ENCODE results near the gene R3HDM2.
"Not testable (repeated sequence)": the region's sequence is repeated elsewhere in the genome, so short reads cannot be mapped to it uniquely, and the experiment has no call there.

The R3HDM2 gene

GRCh38 chr12:57446292-57446960, 15.6 kb upstream of the R3HDM2 start:
- H3K27me3 ChIP-seq (ENCODE audit: control insufficient read depth, insufficient read depth, low read length), result no peaks in the 10 kb centered on the region
- no peaks in the 10 kb centered on the region for H3K4me1 ChIP-seq (ENCODE audit: control insufficient read depth, low read depth, low read length)
- no peak overlapping the region for H3K9ac ChIP-seq (ENCODE audit: low read length)
- H3K4me3 ChIP-seq (ENCODE audit: low read length), result no peak overlapping the region
- no peaks in the 10 kb centered on the region for H3K36me3 ChIP-seq (ENCODE audit: control insufficient read depth, low read depth, low read length)
- no peaks in the 10 kb centered on the region for H3K9me3 ChIP-seq (ENCODE audit: control insufficient read depth, low read depth, low read length)
- no peak overlapping the region for H3K27ac ChIP-seq (ENCODE audit: low read length)

- Histone ChIP-seq H3K27me3 (ENCODE audit: control insufficient read depth, insufficient read depth, low read length) (no peaks in the 10 kb centered on the region), H3K27ac (ENCODE audit: low read length) (no peak overlapping the region), H3K36me3 (ENCODE audit: control insufficient read depth, low read depth, low read length) (no peaks in the 10 kb centered on the region), H3K4me3 (ENCODE audit: low read length) (no peak overlapping the region), H3K9me3 (ENCODE audit: control insufficient read depth, low read depth, low read length) (no peaks in the 10 kb centered on the region), H3K4me1 (ENCODE audit: control insufficient read depth, low read depth, low read length) (no peaks in the 10 kb centered on the region), H3K9ac (ENCODE audit: low read length) (no peak overlapping the region)
Observed at GRCh38 chr12:57444744-57445143, 13.9 kb upstream of the R3HDM2 start.

DNA sequence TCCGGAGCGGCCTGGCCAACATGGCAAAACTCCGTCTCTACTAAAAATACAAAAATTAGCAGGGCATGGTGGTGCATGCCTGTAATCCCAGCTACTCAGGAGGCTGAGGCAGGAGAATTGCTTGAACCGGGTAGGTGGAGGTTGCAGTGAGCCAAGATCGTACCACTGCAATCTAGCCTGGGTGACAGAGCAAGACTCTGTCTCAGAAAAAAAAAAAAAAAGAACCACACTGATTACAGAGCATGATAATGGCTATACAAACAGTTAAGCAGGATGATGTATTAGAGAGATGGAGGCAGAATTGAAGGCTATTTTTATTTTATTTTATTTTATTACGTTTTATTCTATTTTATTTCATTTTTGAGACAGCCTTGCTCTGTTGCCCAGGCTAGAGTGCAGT, 13.5 kb upstream of the R3HDM2 start:
- not testable (repeated sequence) for H3K36me3 ChIP-seq (ENCODE audit: control insufficient read depth, low read depth, low read length); H3K4me1 ChIP-seq (ENCODE audit: control insufficient read depth, low read depth, low read length); H3K27me3 ChIP-seq (ENCODE audit: control insufficient read depth, insufficient read depth, low read length); H3K27ac ChIP-seq (ENCODE audit: low read length); H3K9me3 ChIP-seq (ENCODE audit: control insufficient read depth, low read depth, low read length); H3K4me3 ChIP-seq (ENCODE audit: low read length); H3K9ac ChIP-seq (ENCODE audit: low read length)

DNA sequence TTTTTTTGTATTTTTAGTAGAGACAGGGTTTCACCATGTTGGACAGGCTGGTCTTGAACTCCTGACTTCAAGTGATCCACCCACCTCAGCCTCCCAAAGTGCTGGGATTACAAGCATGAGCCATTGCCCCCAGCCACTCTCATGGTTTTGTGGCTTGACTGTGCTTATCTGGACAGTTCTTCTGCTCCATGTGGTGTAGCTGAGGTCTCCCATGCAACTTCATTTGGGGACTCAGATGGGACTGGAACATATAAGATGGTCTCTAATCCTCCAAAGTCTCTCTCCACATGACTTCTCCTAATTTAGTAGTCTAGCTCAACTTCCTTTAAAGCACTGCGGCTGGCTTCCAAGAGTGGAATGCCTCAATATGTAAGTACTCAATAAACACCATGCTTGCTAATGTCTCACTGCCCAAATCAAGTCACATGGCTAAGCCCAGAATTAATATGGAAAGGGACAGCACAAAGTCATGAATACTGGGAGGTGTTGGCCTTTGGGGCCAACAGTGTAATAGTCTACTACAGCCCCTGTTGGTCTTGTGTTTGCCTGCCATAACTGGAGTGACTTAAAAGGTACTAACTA, 11.1 kb upstream of the R3HDM2 start:
- H3K4me1 ChIP-seq (ENCODE audit: control insufficient read depth, low read depth, low read length), result no peaks in the 10 kb centered on the region
- H3K9ac ChIP-seq (ENCODE audit: low read length), result no peak overlapping the region
- no peak overlapping the region for H3K27ac ChIP-seq (ENCODE audit: low read length)

GRCh38 chr12:57441393-57441792, 10.6 kb upstream of the R3HDM2 start:
- H3K36me3 ChIP-seq (ENCODE audit: control insufficient read depth, low read depth, low read length); H3K27ac ChIP-seq (ENCODE audit: low read length); H3K4me3 ChIP-seq (ENCODE audit: low read length); H3K27me3 ChIP-seq (ENCODE audit: control insufficient read depth, insufficient read depth, low read length); H3K4me1 ChIP-seq (ENCODE audit: control insufficient read depth, low read depth, low read length); H3K9ac ChIP-seq (ENCODE audit: low read length); H3K9me3 ChIP-seq (ENCODE audit: control insufficient read depth, low read depth, low read length): not testable (repeated sequence)

More for the DNA sequence above, 11.1 kb upstream of the R3HDM2 start:
- Histone ChIP-seq H3K27me3 (ENCODE audit: control insufficient read depth, insufficient read depth, low read length) (no peaks in the 10 kb centered on the region), H3K4me3 (ENCODE audit: low read length) (no peak overlapping the region), H3K36me3 (ENCODE audit: control insufficient read depth, low read depth, low read length) (no peaks in the 10 kb centered on the region), H3K9me3 (ENCODE audit: control insufficient read depth, low read depth, low read length) (no peaks in the 10 kb centered on the region)

DNA sequence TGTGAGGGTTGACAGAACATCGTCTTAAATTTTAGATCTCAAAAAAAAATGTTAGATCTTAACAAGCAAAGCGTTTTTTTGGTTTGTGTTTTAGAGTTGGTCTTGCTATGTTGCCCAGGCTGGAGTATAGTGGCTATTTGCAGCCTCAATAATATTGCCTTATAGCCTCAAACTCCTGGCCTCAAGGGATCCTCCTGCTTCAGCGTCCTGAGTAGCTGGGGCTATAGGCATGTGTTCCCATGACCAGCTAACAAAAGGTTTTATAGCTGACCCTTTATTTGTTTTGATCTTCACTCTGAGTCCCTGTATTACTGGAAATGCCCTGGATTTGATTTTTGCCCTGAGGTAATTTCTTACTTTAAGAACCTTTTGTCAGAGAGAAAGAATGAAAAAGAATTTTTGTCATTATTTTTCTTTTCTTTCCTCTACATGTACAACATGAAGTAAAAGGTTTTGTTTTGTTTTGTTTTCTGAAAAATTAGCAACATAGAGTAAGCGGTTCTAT, 9.0 kb upstream of the R3HDM2 start:
- no peaks in the 10 kb centered on the region for H3K36me3 ChIP-seq (ENCODE audit: control insufficient read depth, low read depth, low read length)
- H3K9me3 ChIP-seq (ENCODE audit: control insufficient read depth, low read depth, low read length), result no peaks in the 10 kb centered on the region
- no peak overlapping the region for H3K4me3 ChIP-seq (ENCODE audit: low read length)
- no peaks in the 10 kb centered on the region for H3K27me3 ChIP-seq (ENCODE audit: control insufficient read depth, insufficient read depth, low read length)
- H3K4me1 ChIP-seq (ENCODE audit: control insufficient read depth, low read depth, low read length), result no peaks in the 10 kb centered on the region
- no peak overlapping the region for H3K9ac ChIP-seq (ENCODE audit: low read length)
- H3K27ac ChIP-seq (ENCODE audit: low read length), result no peak overlapping the region

- no peaks in the 10 kb centered on the region for H3K36me3 ChIP-seq (ENCODE audit: control insufficient read depth, low read depth, low read length)
- no peaks in the 10 kb centered on the region for H3K27me3 ChIP-seq (ENCODE audit: control insufficient read depth, insufficient read depth, low read length)
- H3K4me1 ChIP-seq (ENCODE audit: control insufficient read depth, low read depth, low read length), result no peaks in the 10 kb centered on the region
- H3K4me3 ChIP-seq (ENCODE audit: low read length), result no peak overlapping the region
- H3K9ac ChIP-seq (ENCODE audit: low read length), result no peak overlapping the region
- H3K27ac ChIP-seq (ENCODE audit: low read length), result no peak overlapping the region
- H3K9me3 ChIP-seq (ENCODE audit: control insufficient read depth, low read depth, low read length), result no peaks in the 10 kb centered on the region
Observed at GRCh38 chr12:57438400-57438799, 7.6 kb upstream of the R3HDM2 start.

DNA sequence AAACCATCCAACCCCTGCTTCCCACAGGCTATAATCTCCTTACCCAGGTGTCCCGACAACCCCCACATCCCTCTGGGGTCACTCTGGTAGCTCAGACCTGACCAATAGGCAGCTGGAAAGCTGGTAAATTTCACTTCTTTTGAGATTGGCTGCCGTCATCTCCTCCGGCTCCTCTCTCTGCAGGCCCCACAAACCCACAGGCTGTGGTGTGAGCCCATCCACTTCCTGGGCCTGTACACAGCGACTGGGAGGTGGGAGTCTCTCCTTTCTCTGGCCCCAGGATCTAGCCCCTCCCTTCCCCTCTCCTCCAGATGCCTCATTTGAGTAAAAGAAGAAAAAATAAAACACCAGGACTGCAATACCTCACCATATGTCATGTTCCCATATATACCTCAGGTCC, 4.5 kb upstream of the R3HDM2 start:
- no peaks in the 10 kb centered on the region for H3K9me3 ChIP-seq (ENCODE audit: control insufficient read depth, low read depth, low read length)
- H3K4me3 ChIP-seq (ENCODE audit: low read length), result no peak overlapping the region
- peaks cover 6% of the 10 kb centered on the region for H3K4me1 ChIP-seq (ENCODE audit: control insufficient read depth, low read depth, low read length)
- no peak overlapping the region for H3K27ac ChIP-seq (ENCODE audit: low read length)
- H3K27me3 ChIP-seq (ENCODE audit: control insufficient read depth, insufficient read depth, low read length), result no peaks in the 10 kb centered on the region
- H3K9ac ChIP-seq (ENCODE audit: low read length), result no peak overlapping the region
- no peaks in the 10 kb centered on the region for H3K36me3 ChIP-seq (ENCODE audit: control insufficient read depth, low read depth, low read length)

DNA sequence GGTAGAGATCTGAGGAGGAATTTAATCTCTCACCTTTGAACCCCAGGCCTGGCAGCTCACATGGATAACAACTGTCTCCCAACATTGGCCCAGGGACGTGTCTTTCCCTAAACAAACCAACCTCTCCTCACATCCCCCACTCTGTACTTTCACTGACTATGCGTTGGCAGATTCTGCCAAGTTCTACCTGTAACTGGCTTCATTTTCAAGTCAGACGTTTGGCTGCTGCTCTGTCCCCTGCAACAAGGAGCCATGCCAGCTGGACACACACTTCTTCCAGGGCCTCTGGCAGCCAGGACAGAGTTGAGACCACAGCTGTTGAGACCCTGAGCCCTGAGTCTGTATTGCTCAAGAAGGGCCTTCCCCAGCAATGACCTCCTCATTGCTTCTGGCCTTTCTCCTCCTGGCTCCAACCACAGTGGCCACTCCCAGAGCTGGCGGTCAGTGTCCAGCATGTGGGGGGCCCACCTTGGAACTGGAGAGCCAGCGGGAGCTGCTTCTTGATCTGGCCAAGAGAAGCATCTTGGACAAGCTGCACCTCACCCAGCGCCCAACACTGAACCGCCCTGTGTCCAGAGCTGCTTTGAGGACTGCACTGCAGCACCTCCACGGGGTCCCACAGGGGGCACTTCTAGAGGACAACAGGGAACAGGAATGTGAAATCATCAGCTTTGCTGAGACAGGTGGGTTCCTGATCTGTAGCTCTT, 3.8 kb upstream of the R3HDM2 start, which contains the start of gene INHBC:
TSS of gene INHBC (plus strand) at position 268 of the 707 bp plus-strand sequence. CDS start at position 371, 103 bp downstream.
- no peak within 1 kb of the TSS for H3K9ac ChIP-seq (ENCODE audit: low read length)
- no peaks in the 10 kb centered on the region for H3K36me3 ChIP-seq (ENCODE audit: control insufficient read depth, low read depth, low read length)
- no peak within 1 kb of the TSS for H3K27ac ChIP-seq (ENCODE audit: low read length)
- H3K4me1 ChIP-seq (ENCODE audit: control insufficient read depth, low read depth, low read length), result peaks cover 10% of the 10 kb centered on the region
- no peaks in the 10 kb centered on the region for H3K27me3 ChIP-seq (ENCODE audit: control insufficient read depth, insufficient read depth, low read length)
- H3K9me3 ChIP-seq (ENCODE audit: control insufficient read depth, low read depth, low read length), result no peaks in the 10 kb centered on the region
- H3K4me3 ChIP-seq (ENCODE audit: low read length), result no peak within 1 kb of the TSS

- Histone ChIP-seq H3K27me3 (ENCODE audit: control insufficient read depth, insufficient read depth, low read length) (no peaks in the 10 kb centered on the region), H3K27ac (ENCODE audit: low read length) (no peak overlapping the region), H3K4me3 (ENCODE audit: low read length) (no peak overlapping the region)
Observed at GRCh38 chr12:57433370-57433769, 2.5 kb upstream of the R3HDM2 start.

GRCh38 chr12:57431654-57432188, 878 bp upstream of the R3HDM2 start:
- Histone ChIP-seq H3K36me3 (ENCODE audit: control insufficient read depth, low read depth, low read length) (no peaks in the 10 kb centered on the region), H3K27me3 (ENCODE audit: control insufficient read depth, insufficient read depth, low read length) (no peaks in the 10 kb centered on the region), H3K4me3 (ENCODE audit: low read length) (peak overlapping the region; percentile 59), H3K9me3 (ENCODE audit: control insufficient read depth, low read depth, low read length) (no peaks in the 10 kb centered on the region), H3K27ac (ENCODE audit: low read length) (no peak overlapping the region), H3K9ac (ENCODE audit: low read length) (peak overlapping the region; percentile 41), H3K4me1 (ENCODE audit: control insufficient read depth, low read depth, low read length) (peaks cover 10% of the 10 kb centered on the region)

More at GRCh38 chr12:57433370-57433769, 2.5 kb upstream of the R3HDM2 start:
- H3K36me3 ChIP-seq (ENCODE audit: control insufficient read depth, low read depth, low read length), result no peaks in the 10 kb centered on the region
- peaks cover 10% of the 10 kb centered on the region for H3K4me1 ChIP-seq (ENCODE audit: control insufficient read depth, low read depth, low read length)
- H3K9me3 ChIP-seq (ENCODE audit: control insufficient read depth, low read depth, low read length), result no peaks in the 10 kb centered on the region
- no peak overlapping the region for H3K9ac ChIP-seq (ENCODE audit: low read length)
